HCT116 (cell line): ENCODE results near the gene PLCG2. TPM values are rescaled to one million over a fixed set of nuclear protein-coding genes. Genes with fewer than 3 reads are reported as not detected.

Experiments
- ATAC-seq: fragments of 200-7000 bp; cut with Tn5 transposase; 2 replicates; pipeline ENCODE4 v1.9.1; 2020; ENCODE audit warnings: mild to moderate bottlenecking, moderate library complexity
- BruUV-seq: library from RNA; stranded (reverse); fragments of 400-500 nt; replicated peaks from 2 replicates; lab custom pipeline; 2021; lab: Mats Ljungman, UMichigan
- CTCF ChIA-PET: fragments of 300-600 bp; sonication (Branson Sonifier 250); formaldehyde crosslinking; loops from one replicate; lab custom pipeline; 2021; ENCODE audit warnings: antibody characterized with exemption; lab: Charles Lee
- POLR2A ChIA-PET: fragments of 300-600, 350-600 bp; sonication (Branson Sonifier 250); formaldehyde crosslinking; loops from one replicate; lab custom pipeline; 2021; ENCODE audit warnings: antibody characterized with exemption; lab: Charles Lee
- RAD21 ChIA-PET, 2 experiments: fragments of 300-600 bp; sonication (Branson Sonifier 250); formaldehyde crosslinking; loops; one replicate each; lab custom pipeline; 2023; ENCODE audit warnings: low total read pairs in 2 of 2; ENCODE audit not compliant: uncharacterized antibody in 2 of 2, unreplicated experiment in 2 of 2, low non-redundant PET in 1 of 2; lab: Charles Lee
- DNase-seq: peaks from one replicate; pipeline ENCODE4 v3.0.0-alpha.2; 2010; ENCODE audit warnings: low read depth, low spot score
- H2AFZ ChIP-seq: fragments of 200-600 bp; shearing (Covaris generic), sonication (generic); 2 replicates; pipeline ENCODE4 v1.6.1; 2017; ENCODE audit warnings: low read depth, mixed run types, mixed read lengths, antibody characterized with exemption, low read length; ENCODE audit not compliant: poor library complexity, severe bottlenecking
- H3K27ac ChIP-seq: 2 replicates; pipeline ENCODE4 v1.5.1; 2012; ENCODE audit warnings: low read depth, low read length
- H3K27me3 ChIP-seq: fragments of 200-600 bp; sonication (generic); 2 replicates; pipeline ENCODE4 v1.6.1; 2016; ENCODE audit warnings: mixed run types, low read length, mixed read lengths; ENCODE audit not compliant: insufficient read depth
- H3K36me3 ChIP-seq, 2 experiments: fragments of 200-500 bp in 1 of 2; fragments of 200-600 bp in 1 of 2; sonication (Bioruptor generic) in 1 of 2; sonication (generic) in 1 of 2; 2 replicates each; pipeline versions ENCODE4 v1.5.1 to v1.6.1; 2014 to 2016; ENCODE audit warnings: low read length in 2 of 2, inconsistent platforms in 1 of 2, mixed read lengths in 1 of 2, mixed run types in 1 of 2; ENCODE audit not compliant: insufficient read depth in 2 of 2, control insufficient read depth in 1 of 2
- H3K4me1 ChIP-seq, 2 experiments: fragments of 200-600 bp in 1 of 2; sonication (generic) in 1 of 2; 2 replicates each; pipeline versions ENCODE4 v1.5.1 to v1.6.1; 2012 to 2017; ENCODE audit warnings: low read length in 2 of 2, inconsistent platforms in 1 of 2, mild to moderate bottlenecking in 1 of 2, mixed read lengths in 1 of 2, mixed run types in 1 of 2, moderate library complexity in 1 of 2; ENCODE audit not compliant: insufficient read depth in 2 of 2, control insufficient read depth in 1 of 2
- H3K4me2 ChIP-seq: fragments of 200-600 bp; sonication (generic); 2 replicates; pipeline ENCODE4 v1.6.1; 2017; ENCODE audit warnings: mixed run types, low read length, mixed read lengths
- H3K4me3 ChIP-seq, 2 experiments: fragments of 200-600 bp in 1 of 2; sonication (generic) in 1 of 2; replicated peaks in 1 of 2; 2 replicates each; pipeline ENCODE4 v1.5.1; 2011 to 2016; ENCODE audit warnings: low read length in 2 of 2, control low read depth in 1 of 2, low read depth in 1 of 2, mild to moderate bottlenecking in 1 of 2, mixed read lengths in 1 of 2, mixed run types in 1 of 2
- H3K79me2 ChIP-seq: fragments of 200-600 bp; sonication (generic); 2 replicates; pipeline ENCODE4 v1.6.1; 2017; ENCODE audit warnings: mild to moderate bottlenecking, mixed run types, low read length, moderate library complexity, mixed read lengths; ENCODE audit not compliant: insufficient read depth
- H3K9ac ChIP-seq: fragments of 200-600 bp; sonication (generic); 2 replicates; pipeline ENCODE4 v1.6.1; 2016; ENCODE audit warnings: low read length, mixed read lengths
- H3K9me2 ChIP-seq: fragments of 200-600 bp; sonication (generic), shearing (Covaris generic); 2 replicates; pipeline ENCODE4 v1.6.1; 2017; ENCODE audit warnings: mixed run types, mild to moderate bottlenecking, moderate library complexity; ENCODE audit not compliant: insufficient read depth
- H3K9me3 ChIP-seq, 2 experiments: fragments of 200-500 bp in 1 of 2; fragments of 200-600 bp in 1 of 2; sonication (Bioruptor generic) in 1 of 2; sonication (generic) in 1 of 2; 2 replicates each; pipeline ENCODE4 v1.6.1; 2014 to 2017; ENCODE audit warnings: low read length in 2 of 2, mixed read lengths in 2 of 2, inconsistent platforms in 1 of 2, low read depth in 1 of 2, mild to moderate bottlenecking in 1 of 2, mixed run types in 1 of 2, moderate library complexity in 1 of 2; ENCODE audit not compliant: control insufficient read depth in 1 of 2, insufficient read depth in 1 of 2
- H4K20me1 ChIP-seq: fragments of 200-600 bp; sonication (generic), shearing (Covaris generic); 2 replicates; pipeline ENCODE4 v1.6.1; 2017; ENCODE audit warnings: mixed run types, mild to moderate bottlenecking, moderate library complexity; ENCODE audit not compliant: insufficient read depth
- ATF3 ChIP-seq: IDR thresholded peaks from 2 replicates; pipeline ENCODE4 v1.6.1; 2012
- CBX3 ChIP-seq: IDR thresholded peaks from 2 replicates; pipeline ENCODE4 v1.6.1; 2012; ENCODE audit warnings: low read depth
- CEBPB ChIP-seq: IDR thresholded peaks from 2 replicates; pipeline ENCODE4 v1.6.1; 2012; ENCODE audit warnings: low read depth
- EGR1 ChIP-seq: IDR thresholded peaks from 2 replicates; pipeline ENCODE4 v1.6.1; 2012; ENCODE audit warnings: low read depth
- ELF1 ChIP-seq: IDR thresholded peaks from 2 replicates; pipeline ENCODE4 v1.6.1; 2012; ENCODE audit warnings: low read depth, borderline replicate concordance
- EZH2 ChIP-seq: fragments of 200-600 bp; sonication (generic); IDR thresholded peaks from 2 replicates; pipeline ENCODE4 v1.6.1; 2017; ENCODE audit warnings: antibody characterized with exemption, mixed run types
- EZH2phosphoT487 ChIP-seq: fragments of 200-600 bp; IDR thresholded peaks from 2 replicates; pipeline ENCODE4 v1.6.1; 2018; ENCODE audit warnings: antibody characterized with exemption, borderline replicate concordance
- FOSL1 ChIP-seq: IDR thresholded peaks from 2 replicates; pipeline ENCODE4 v1.6.1; 2012; ENCODE audit warnings: low read depth
- JUND ChIP-seq: IDR thresholded peaks from 2 replicates; pipeline ENCODE4 v1.6.1; 2012
- MAX ChIP-seq: IDR thresholded peaks from 2 replicates; pipeline ENCODE4 v1.6.1; 2012
- POLR2A ChIP-seq: IDR thresholded peaks from 2 replicates; pipeline ENCODE4 v1.7.0; 2011; ENCODE audit warnings: borderline replicate concordance; ENCODE audit not compliant: insufficient read depth, insufficient read length; ENCODE audit errors: extremely low read depth
- POLR2AphosphoS5 ChIP-seq: IDR thresholded peaks from 2 replicates; pipeline ENCODE4 v1.6.1; 2011; ENCODE audit warnings: mild to moderate bottlenecking, low read depth, low read length, moderate library complexity
- RAD21 ChIP-seq: IDR thresholded peaks from 2 replicates; pipeline ENCODE4 v1.6.1; 2012; ENCODE audit warnings: low read depth, mild to moderate bottlenecking
- SIN3A ChIP-seq: IDR thresholded peaks from 2 replicates; pipeline ENCODE4 v1.6.1; 2012; ENCODE audit warnings: low read depth
- SP1 ChIP-seq: IDR thresholded peaks from 2 replicates; pipeline ENCODE4 v1.6.1; 2012; ENCODE audit warnings: low read depth
- SRF ChIP-seq: IDR thresholded peaks from 2 replicates; pipeline ENCODE4 v1.6.1; 2012; ENCODE audit warnings: low read depth
- TCF7L2 ChIP-seq: IDR thresholded peaks from 2 replicates; pipeline ENCODE4 v1.7.0; 2011; ENCODE audit warnings: borderline replicate concordance, inconsistent platforms; ENCODE audit not compliant: insufficient read depth, insufficient read length; ENCODE audit errors: extremely low read depth
- YY1 ChIP-seq: IDR thresholded peaks from 2 replicates; pipeline ENCODE4 v1.6.1; 2011; ENCODE audit warnings: low read length, low read depth, moderate library complexity, mild to moderate bottlenecking; ENCODE audit not compliant: insufficient replicate concordance; ENCODE audit errors: extremely low read depth
- ZFX ChIP-seq: fragments of 450-650 bp; IDR thresholded peaks from 2 replicates; pipeline ENCODE4 v1.6.1; 2017
- ZNF274 ChIP-seq: fragments of 200-500 bp; sonication (Bioruptor generic); IDR thresholded peaks from 2 replicates; pipeline ENCODE4 v1.6.1; 2014; ENCODE audit warnings: mild to moderate bottlenecking, low read depth, low read length, inconsistent platforms
- intact Hi-C: fragments of 100-400 bp; cut with micrococcal nuclease; formaldehyde crosslinking; loops from 2 replicates; pipeline ENCODE4 v1.10.0; 2022
- total RNA-seq: library from RNA; stranded (reverse); gene quantifications from one replicate; pipeline ENCODE4 v1.2.1, GENCODE V29; 2021; ENCODE audit not compliant: unreplicated experiment
- TF ChIP-seq, protein P1 (sequence below): IDR thresholded peaks from 2 replicates; pipeline ENCODE4 v1.6.1; 2011; ENCODE audit warnings: mild to moderate bottlenecking, low read length, moderate library complexity; ENCODE audit not compliant: insufficient replicate concordance; ENCODE audit errors: extremely low read depth
- TF ChIP-seq, protein P2 (sequence below), 3 experiments: fragments of 200-600 bp in 1 of 3; sonication (generic) in 1 of 3; IDR thresholded peaks in 2 of 3; conservative IDR thresholded peaks in 1 of 3; 2 replicates each; pipeline ENCODE4 v1.5.1; 2012 to 2017; ENCODE audit warnings: low read depth in 2 of 3, low read length in 2 of 3, antibody characterized with exemption in 1 of 3, borderline replicate concordance in 1 of 3, control low read depth in 1 of 3, mild to moderate bottlenecking in 1 of 3, mixed read lengths in 1 of 3, mixed run types in 1 of 3, moderate library complexity in 1 of 3; ENCODE audit not compliant: insufficient read depth in 1 of 3

Gene PLCG2
- total RNA-seq, 1 experiment from 2014 or later, result 31.2 TPM

DNA sequence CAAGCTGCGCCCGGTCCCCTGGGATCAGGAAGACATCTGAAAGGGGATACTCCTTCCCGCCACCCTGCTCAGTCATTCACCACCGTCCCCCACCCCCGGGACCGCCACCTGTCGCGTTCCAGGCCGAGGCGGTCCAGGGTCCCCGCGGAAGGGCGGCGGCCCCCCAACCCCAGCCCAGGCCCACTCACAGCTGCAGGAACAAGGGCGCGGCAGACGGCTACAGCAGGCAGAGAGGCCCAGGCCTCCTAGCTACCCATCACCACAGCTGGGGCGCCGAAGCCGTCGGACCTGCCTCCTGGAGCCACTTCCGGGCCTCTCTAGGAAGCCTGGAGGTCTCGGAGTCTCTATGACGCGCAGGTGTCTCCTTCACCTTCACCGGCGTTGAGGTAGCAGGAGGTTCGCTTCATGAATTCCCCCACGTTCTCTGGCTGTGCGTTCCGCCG is 232.1 kb downstream of the PLCG2 start, which contains the start of gene SDR42E1:
Gene SDR42E1, minus strand, starts transcription at position 272 of the 443 bp plus-strand sequence. CDS start 10,612 bp downstream, outside the sequence.
- intact Hi-C loops, result loop anchor here (5.0 kb wide), 1 partner anchor 161 kb away; the partner anchor contains the start of gene MPHOSPH6
- 0 out of 4 replicates have a peak, but pooled peaks cover 4 to 5% of the 10 kb centered on the region in 2 experiments for H3K36me3 ChIP-seq
- peak within 1 kb of the TSS; percentile 16; the same call in 1 of the 2 replicates for H3K27ac ChIP-seq
- CTCF ChIA-PET, result interaction anchor here (0.9 to 1.3 kb wide), 2 partner anchors 14 to 219 kb away, joined by 3 to 7 read pairs; no protein-coding TSS in a partner anchor
- H3K27me3 ChIP-seq, result no peaks in the 10 kb centered on the region
- ATAC-seq (peak; percentile 98), DNase-seq (peak; percentile 91)
- RAD21 ChIA-PET, result no interaction called here
- H3K79me2 ChIP-seq, result peaks cover 11% of the 10 kb centered on the region; the same call in 1 of the 2 replicates
- BruUV-seq, result no TSS peak
- peak within 1 kb of the TSS; percentile 72 for H3K4me2 ChIP-seq
- H3K9ac ChIP-seq, result peak within 1 kb of the TSS; percentile 67
- H3K4me3 ChIP-seq, result peak within 1 kb of the TSS; percentile 69 to 84
- no peaks in the 10 kb centered on the region; the same call in 1 of the 2 replicates for H3K9me2 ChIP-seq
- H2AFZ ChIP-seq, result peak within 1 kb of the TSS; percentile 97
- POLR2A ChIA-PET, result interaction anchor here (0.6 to 1.3 kb wide), 3 partner anchors 10 to 19 kb away, joined by 4 to 8 read pairs (median 4); no protein-coding TSS in a partner anchor
- H3K9me3 ChIP-seq, result peaks cover 6 to 16% of the 10 kb centered on the region in 2 experiments; a peak in 2 of 4 replicates
- H4K20me1 ChIP-seq, result no peaks in the 10 kb centered on the region
- peaks cover 0 to 18% of the 10 kb centered on the region in 2 experiments; a peak in 3 of 4 replicates for H3K4me1 ChIP-seq
- TF ChIP-seq JUND, result no peak
- TF ChIP-seq ELF1, result peak; percentile 94
- no peak for TF ChIP-seq FOSL1
- TF ChIP-seq MAX, result peak; percentile 91
- TF ChIP-seq, protein P1, sequence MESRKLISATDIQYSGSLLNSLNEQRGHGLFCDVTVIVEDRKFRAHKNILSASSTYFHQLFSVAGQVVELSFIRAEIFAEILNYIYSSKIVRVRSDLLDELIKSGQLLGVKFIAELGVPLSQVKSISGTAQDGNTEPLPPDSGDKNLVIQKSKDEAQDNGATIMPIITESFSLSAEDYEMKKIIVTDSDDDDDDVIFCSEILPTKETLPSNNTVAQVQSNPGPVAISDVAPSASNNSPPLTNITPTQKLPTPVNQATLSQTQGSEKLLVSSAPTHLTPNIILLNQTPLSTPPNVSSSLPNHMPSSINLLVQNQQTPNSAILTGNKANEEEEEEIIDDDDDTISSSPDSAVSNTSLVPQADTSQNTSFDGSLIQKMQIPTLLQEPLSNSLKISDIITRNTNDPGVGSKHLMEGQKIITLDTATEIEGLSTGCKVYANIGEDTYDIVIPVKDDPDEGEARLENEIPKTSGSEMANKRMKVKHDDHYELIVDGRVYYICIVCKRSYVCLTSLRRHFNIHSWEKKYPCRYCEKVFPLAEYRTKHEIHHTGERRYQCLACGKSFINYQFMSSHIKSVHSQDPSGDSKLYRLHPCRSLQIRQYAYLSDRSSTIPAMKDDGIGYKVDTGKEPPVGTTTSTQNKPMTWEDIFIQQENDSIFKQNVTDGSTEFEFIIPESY, result peak; percentile 75
- no peak for TF ChIP-seq EZH2
- no peak for TF ChIP-seq ZNF274
- peak; percentile 97 for TF ChIP-seq ZFX
- no peak for TF ChIP-seq SP1
- TF ChIP-seq EZH2phosphoT487, result no peak
- peak; percentile 62 for TF ChIP-seq POLR2A
- TF ChIP-seq SIN3A, result no peak; the same call in 1 of the 2 replicates
- no peak for TF ChIP-seq EGR1
- no peak for TF ChIP-seq SRF
- TF ChIP-seq CEBPB, result no peak
- peak; percentile 94 for TF ChIP-seq CBX3
- TF ChIP-seq TCF7L2, result peak; percentile 26
- no peak for TF ChIP-seq ATF3
- TF ChIP-seq POLR2AphosphoS5, result peak; percentile 93
- TF ChIP-seq RAD21, result no peak
- TF ChIP-seq YY1, result peak; percentile 78
- TF ChIP-seq, protein P2, sequence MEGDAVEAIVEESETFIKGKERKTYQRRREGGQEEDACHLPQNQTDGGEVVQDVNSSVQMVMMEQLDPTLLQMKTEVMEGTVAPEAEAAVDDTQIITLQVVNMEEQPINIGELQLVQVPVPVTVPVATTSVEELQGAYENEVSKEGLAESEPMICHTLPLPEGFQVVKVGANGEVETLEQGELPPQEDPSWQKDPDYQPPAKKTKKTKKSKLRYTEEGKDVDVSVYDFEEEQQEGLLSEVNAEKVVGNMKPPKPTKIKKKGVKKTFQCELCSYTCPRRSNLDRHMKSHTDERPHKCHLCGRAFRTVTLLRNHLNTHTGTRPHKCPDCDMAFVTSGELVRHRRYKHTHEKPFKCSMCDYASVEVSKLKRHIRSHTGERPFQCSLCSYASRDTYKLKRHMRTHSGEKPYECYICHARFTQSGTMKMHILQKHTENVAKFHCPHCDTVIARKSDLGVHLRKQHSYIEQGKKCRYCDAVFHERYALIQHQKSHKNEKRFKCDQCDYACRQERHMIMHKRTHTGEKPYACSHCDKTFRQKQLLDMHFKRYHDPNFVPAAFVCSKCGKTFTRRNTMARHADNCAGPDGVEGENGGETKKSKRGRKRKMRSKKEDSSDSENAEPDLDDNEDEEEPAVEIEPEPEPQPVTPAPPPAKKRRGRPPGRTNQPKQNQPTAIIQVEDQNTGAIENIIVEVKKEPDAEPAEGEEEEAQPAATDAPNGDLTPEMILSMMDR (IDR thresholded peaks at IDR 0.05 in 2 of 3, conservative IDR thresholded peaks at IDR 0.05 in 1 of 3; ENCODE audit: borderline replicate concordance in 1 of 3, insufficient read depth in 1 of 3, low read depth in 2 of 3, low read length in 2 of 3), result no peak
